ENCODE measurements around the gene MYO1B.

MYO1B gene

DNA sequence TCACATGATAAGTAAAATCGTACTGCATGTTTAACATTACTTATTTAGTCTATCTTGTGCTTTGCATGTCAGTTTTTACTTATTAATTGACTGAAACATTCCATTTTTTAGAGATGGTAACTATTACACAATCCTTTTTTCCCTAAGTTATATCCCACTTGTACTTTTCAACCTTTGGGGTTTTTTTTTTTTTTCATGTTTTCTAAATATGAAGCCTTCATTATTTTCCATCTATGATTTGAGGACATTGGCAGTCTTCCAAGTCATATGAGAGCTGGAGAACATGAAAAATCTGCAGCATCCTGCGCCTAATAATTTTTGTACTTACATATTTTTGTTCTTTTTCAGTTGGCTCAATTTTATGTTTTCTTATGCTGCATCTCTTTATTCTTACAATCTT lies 113.9 kb downstream of the MYO1B start:
- TF ChIP-seq, protein P1, sequence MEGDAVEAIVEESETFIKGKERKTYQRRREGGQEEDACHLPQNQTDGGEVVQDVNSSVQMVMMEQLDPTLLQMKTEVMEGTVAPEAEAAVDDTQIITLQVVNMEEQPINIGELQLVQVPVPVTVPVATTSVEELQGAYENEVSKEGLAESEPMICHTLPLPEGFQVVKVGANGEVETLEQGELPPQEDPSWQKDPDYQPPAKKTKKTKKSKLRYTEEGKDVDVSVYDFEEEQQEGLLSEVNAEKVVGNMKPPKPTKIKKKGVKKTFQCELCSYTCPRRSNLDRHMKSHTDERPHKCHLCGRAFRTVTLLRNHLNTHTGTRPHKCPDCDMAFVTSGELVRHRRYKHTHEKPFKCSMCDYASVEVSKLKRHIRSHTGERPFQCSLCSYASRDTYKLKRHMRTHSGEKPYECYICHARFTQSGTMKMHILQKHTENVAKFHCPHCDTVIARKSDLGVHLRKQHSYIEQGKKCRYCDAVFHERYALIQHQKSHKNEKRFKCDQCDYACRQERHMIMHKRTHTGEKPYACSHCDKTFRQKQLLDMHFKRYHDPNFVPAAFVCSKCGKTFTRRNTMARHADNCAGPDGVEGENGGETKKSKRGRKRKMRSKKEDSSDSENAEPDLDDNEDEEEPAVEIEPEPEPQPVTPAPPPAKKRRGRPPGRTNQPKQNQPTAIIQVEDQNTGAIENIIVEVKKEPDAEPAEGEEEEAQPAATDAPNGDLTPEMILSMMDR (IDR thresholded peaks at IDR 0.05; ENCODE audit: low read depth, low read length, missing control alignments), result no peak
- DNase-seq (ENCODE audit: low read depth), result no peak

DNA sequence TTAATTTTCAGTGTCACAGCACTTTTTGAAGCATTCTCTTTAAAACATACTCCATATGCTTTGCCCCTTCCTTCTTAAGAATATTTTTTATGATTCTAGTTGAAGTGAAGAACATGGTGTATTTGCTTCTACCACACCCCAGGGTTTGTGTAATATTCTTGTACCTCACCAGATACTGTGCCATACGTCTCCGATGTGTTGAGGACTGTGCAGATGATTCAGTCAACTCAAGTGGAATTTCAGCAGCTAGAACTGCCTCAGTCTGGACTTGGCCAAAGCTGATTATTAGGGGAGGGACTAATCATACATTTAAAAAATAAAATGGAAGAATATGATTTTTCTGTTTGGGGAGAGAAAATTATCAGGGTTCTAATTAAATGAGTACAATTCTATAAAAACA lies 115.7 kb downstream of the MYO1B start:
- TF ChIP-seq, protein P1 (IDR thresholded peaks at IDR 0.05; ENCODE audit: low read depth, low read length, missing control alignments), result no peak
- no peak overlapping the region for H3K4me3 ChIP-seq (ENCODE audit: low read depth, low read length)
- DNase-seq (ENCODE audit: low read depth), result no peak

More for the DNA sequence above, 113.9 kb downstream of the MYO1B start:
- no peak overlapping the region for H3K4me3 ChIP-seq (ENCODE audit: low read depth, low read length)

DNA sequence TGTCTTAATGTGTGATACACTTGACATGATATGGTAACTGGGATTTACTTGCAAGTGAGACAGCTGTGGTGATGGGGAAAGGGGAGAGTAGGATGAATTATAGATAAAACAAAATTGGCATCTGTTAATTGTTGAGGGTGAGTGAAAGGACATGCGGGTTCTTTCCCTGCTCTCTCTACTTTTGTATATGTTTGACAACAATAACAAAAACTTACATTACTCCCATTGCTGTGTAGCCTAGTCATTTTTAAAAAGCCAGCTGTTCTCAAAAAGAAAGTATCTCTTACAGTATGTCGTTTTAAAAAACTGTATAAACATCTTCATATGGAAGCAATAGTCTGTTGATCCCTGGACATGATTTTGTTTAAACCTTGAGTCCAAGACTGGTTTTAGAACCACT lies 117.6 kb downstream of the MYO1B start:
- DNase-seq (ENCODE audit: low read depth), result no peak
- no peak overlapping the region for H3K4me3 ChIP-seq (ENCODE audit: low read depth, low read length)
- TF ChIP-seq, protein P1 (IDR thresholded peaks at IDR 0.05; ENCODE audit: low read depth, low read length, missing control alignments), result no peak

DNA sequence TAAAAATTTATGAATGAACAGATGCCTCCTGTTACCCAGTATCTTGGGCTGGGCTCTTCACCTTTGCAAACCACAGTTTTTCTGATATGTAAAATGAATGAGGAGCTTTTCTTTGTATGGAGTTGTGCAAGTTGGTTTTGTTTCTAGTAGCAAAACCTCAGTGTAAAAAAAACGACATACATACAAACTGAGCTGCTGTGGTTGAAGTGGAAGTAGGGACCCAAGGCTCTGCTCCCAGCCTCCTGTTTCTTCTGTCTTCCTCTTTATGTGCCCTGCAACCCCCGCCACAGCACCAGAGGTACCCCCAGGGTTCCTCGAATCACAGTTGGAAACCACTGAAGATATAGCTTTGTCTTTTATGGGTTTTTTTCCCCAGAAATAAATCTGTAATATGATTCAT lies 118.1 kb downstream of the MYO1B start:
- H3K4me3 ChIP-seq (ENCODE audit: low read depth, low read length), result no peak overlapping the region
- TF ChIP-seq, protein P1 (IDR thresholded peaks at IDR 0.05; ENCODE audit: low read depth, low read length, missing control alignments), result no peak
- no peak for DNase-seq (ENCODE audit: low read depth)

DNA sequence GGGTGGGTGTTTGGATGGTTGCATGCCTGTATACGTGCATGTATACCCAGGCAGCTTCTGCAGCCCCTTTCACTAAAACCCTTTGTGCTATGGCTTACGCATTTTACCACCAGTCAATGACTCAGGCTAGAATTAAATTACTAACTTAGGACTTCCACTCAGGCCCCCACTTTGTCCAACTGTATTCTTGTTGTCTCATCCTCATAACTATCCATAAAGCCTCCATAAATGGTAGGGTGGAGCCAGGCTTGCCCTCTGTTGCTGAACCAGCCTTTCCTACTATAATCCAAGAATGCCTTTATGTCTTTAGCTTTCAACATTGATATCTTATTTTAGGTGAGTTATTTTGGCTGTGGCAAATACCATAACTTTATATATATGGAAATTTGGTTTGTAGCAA lies 119.9 kb downstream of the MYO1B start:
- TF ChIP-seq, protein P1 (IDR thresholded peaks at IDR 0.05; ENCODE audit: low read depth, low read length, missing control alignments), result no peak
- no peak for DNase-seq (ENCODE audit: low read depth)
- no peak overlapping the region for H3K4me3 ChIP-seq (ENCODE audit: low read depth, low read length)

DNA sequence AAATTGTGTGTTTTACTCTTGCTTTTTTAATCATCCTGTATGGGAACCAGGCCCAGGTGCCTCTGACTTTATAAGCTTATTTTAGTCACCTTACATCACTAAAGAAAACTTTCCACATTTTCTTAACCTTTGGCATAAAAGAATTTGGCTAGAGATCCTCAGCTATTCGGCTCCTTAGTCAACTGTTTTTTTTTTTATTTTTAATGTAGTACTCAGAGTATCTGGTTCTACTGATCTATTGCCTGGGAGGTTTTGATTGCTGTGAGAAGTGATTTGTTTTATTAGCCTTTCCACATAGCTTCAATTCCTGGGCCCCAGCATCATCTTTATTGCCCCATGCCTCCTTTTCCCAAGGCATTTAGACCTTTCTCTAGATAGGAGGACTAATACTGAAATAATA lies 121.0 kb downstream of the MYO1B start:
- TF ChIP-seq, protein P1 (IDR thresholded peaks at IDR 0.05; ENCODE audit: low read depth, low read length, missing control alignments), result no peak
- DNase-seq (ENCODE audit: low read depth), result no peak
- H3K4me3 ChIP-seq (ENCODE audit: low read depth, low read length), result no peak overlapping the region

DNA sequence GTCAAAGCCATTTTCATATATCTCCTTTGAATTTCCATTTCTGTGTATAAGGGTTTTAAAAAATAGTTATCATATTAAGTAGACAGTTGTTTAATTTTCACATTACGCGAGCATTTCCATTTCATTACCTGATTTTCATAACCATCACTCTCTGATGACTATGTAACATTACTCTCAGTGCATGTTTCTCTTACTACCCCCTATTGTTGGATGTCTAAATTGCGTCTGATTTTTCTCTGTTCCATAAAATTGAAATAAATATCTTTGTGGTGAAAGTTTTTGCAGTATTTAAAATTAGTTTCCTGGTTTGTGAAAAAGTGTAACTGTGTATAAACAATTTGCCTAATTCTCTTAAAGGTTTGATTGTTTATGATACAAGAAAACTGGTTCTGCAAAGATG lies 123.8 kb downstream of the MYO1B start:
- TF ChIP-seq, protein P1 (IDR thresholded peaks at IDR 0.05; ENCODE audit: low read depth, low read length, missing control alignments), result no peak
- DNase-seq (ENCODE audit: low read depth), result no peak
- no peak overlapping the region for H3K4me3 ChIP-seq (ENCODE audit: low read depth, low read length)
